ENCODE measurements around the gene DDX49. TPM values are rescaled to one million over a fixed set of nuclear protein-coding genes. Genes with fewer than 3 reads are reported as not detected.
A peak's percentile ranks its signal among the peaks of the same experiment; 100 is the strongest.

Gene DDX49
- polyA plus RNA-seq, 1 donor: 34.3 TPM

GRCh38 chr19:18960370-18960769 is 40.9 kb downstream of the DDX49 start:
- peaks cover 9% of the 10 kb centered on the region for H3K27me3 ChIP-seq (ENCODE audit: control insufficient read depth, insufficient read depth, low read length)
- no CpG with 5 or more reads among the region's 4 CpGs for WGBS (ENCODE audit: insufficient coverage, low lambda C conversion rate)
- no peaks in the 10 kb centered on the region for H3K36me3 ChIP-seq (ENCODE audit: control insufficient read depth, insufficient read depth, low read length)
- H3K27ac ChIP-seq (ENCODE audit: low read length): no peak overlapping the region
- no peaks in the 10 kb centered on the region for H3K4me1 ChIP-seq (ENCODE audit: control insufficient read depth, insufficient read depth, low read length)
- H3K4me3 ChIP-seq (ENCODE audit: low read length): no peak overlapping the region
- no peaks in the 10 kb centered on the region for H3K9me3 ChIP-seq (ENCODE audit: control insufficient read depth, low read depth, low read length)
- no peak for DNase-seq

GRCh38 chr19:18961767-18962620 is 42.5 kb downstream of the DDX49 start:
- Histone ChIP-seq H3K27ac (ENCODE audit: low read length) (no peak overlapping the region), H3K4me3 (ENCODE audit: low read length) (no peak overlapping the region), H3K36me3 (ENCODE audit: control insufficient read depth, insufficient read depth, low read length) (no peaks in the 10 kb centered on the region), H3K4me1 (ENCODE audit: control insufficient read depth, insufficient read depth, low read length) (no peaks in the 10 kb centered on the region), H3K27me3 (ENCODE audit: control insufficient read depth, insufficient read depth, low read length) (peaks cover 9% of the 10 kb centered on the region), H3K9me3 (ENCODE audit: control insufficient read depth, low read depth, low read length) (no peaks in the 10 kb centered on the region)
- peak; percentile 7 to 34 for DNase-seq
- no CpG with 5 or more reads among the region's 26 CpGs for WGBS (ENCODE audit: insufficient coverage, low lambda C conversion rate)

GRCh38 chr19:18964121-18964520 is 44.6 kb downstream of the DDX49 start:
- Histone ChIP-seq H3K27ac (ENCODE audit: low read length) (no peak overlapping the region), H3K4me3 (ENCODE audit: low read length) (no peak overlapping the region), H3K27me3 (ENCODE audit: control insufficient read depth, insufficient read depth, low read length) (peaks cover 9% of the 10 kb centered on the region), H3K9me3 (ENCODE audit: control insufficient read depth, low read depth, low read length) (no peaks in the 10 kb centered on the region), H3K36me3 (ENCODE audit: control insufficient read depth, insufficient read depth, low read length) (no peaks in the 10 kb centered on the region), H3K4me1 (ENCODE audit: control insufficient read depth, insufficient read depth, low read length) (no peaks in the 10 kb centered on the region)
- no CpG with 5 or more reads among the region's 9 CpGs for WGBS (ENCODE audit: insufficient coverage, low lambda C conversion rate)
- DNase-seq: no peak

- Histone ChIP-seq H3K27ac (ENCODE audit: low read length) (no peak overlapping the region), H3K4me1 (ENCODE audit: control insufficient read depth, insufficient read depth, low read length) (no peaks in the 10 kb centered on the region), H3K4me3 (ENCODE audit: low read length) (no peak overlapping the region), H3K27me3 (ENCODE audit: control insufficient read depth, insufficient read depth, low read length) (peaks cover 9% of the 10 kb centered on the region), H3K9me3 (ENCODE audit: control insufficient read depth, low read depth, low read length) (no peaks in the 10 kb centered on the region), H3K36me3 (ENCODE audit: control insufficient read depth, insufficient read depth, low read length) (no peaks in the 10 kb centered on the region)
- DNase-seq: no peak
- WGBS (ENCODE audit: insufficient coverage, low lambda C conversion rate): 32% methylated on average over 3 of the region's 4 CpGs
Observed at GRCh38 chr19:18966307-18966706, 46.8 kb downstream of the DDX49 start.

- Histone ChIP-seq H3K4me3 (ENCODE audit: low read length) (no peak overlapping the region), H3K36me3 (ENCODE audit: control insufficient read depth, insufficient read depth, low read length) (no peaks in the 10 kb centered on the region), H3K9me3 (ENCODE audit: control insufficient read depth, low read depth, low read length) (no peaks in the 10 kb centered on the region), H3K27ac (ENCODE audit: low read length) (peak overlapping the region; percentile 20), H3K27me3 (ENCODE audit: control insufficient read depth, insufficient read depth, low read length) (no peaks in the 10 kb centered on the region), H3K4me1 (ENCODE audit: control insufficient read depth, insufficient read depth, low read length) (no peaks in the 10 kb centered on the region)
- DNase-seq: no peak
- 80% methylated on average over 4 of the region's 11 CpGs for WGBS (ENCODE audit: insufficient coverage, low lambda C conversion rate)
Observed at GRCh38 chr19:18967358-18968146, 48.0 kb downstream of the DDX49 start.

- Histone ChIP-seq H3K4me3 (ENCODE audit: low read length) (no peak overlapping the region), H3K4me1 (ENCODE audit: control insufficient read depth, insufficient read depth, low read length) (no peaks in the 10 kb centered on the region), H3K9me3 (ENCODE audit: control insufficient read depth, low read depth, low read length) (no peaks in the 10 kb centered on the region), H3K36me3 (ENCODE audit: control insufficient read depth, insufficient read depth, low read length) (no peaks in the 10 kb centered on the region), H3K27ac (ENCODE audit: low read length) (no peak overlapping the region), H3K27me3 (ENCODE audit: control insufficient read depth, insufficient read depth, low read length) (peaks cover 2% of the 10 kb centered on the region)
- WGBS (ENCODE audit: insufficient coverage, low lambda C conversion rate): no CpG with 5 or more reads among the region's 13 CpGs
- DNase-seq: no peak
Observed at GRCh38 chr19:18969931-18970659, 50.6 kb downstream of the DDX49 start.

GRCh38 chr19:18972301-18972811 is 52.8 kb downstream of the DDX49 start:
- H3K27ac ChIP-seq (ENCODE audit: low read length): no peak overlapping the region

GRCh38 chr19:18972851-18973250 is 53.3 kb downstream of the DDX49 start:
- no peaks in the 10 kb centered on the region for H3K9me3 ChIP-seq (ENCODE audit: control insufficient read depth, low read depth, low read length)
- no CpG with 5 or more reads among the region's 5 CpGs for WGBS (ENCODE audit: insufficient coverage, low lambda C conversion rate)
- no peak overlapping the region for H3K27ac ChIP-seq (ENCODE audit: low read length)
- H3K4me3 ChIP-seq (ENCODE audit: low read length): no peak overlapping the region
- H3K36me3 ChIP-seq (ENCODE audit: control insufficient read depth, insufficient read depth, low read length): no peaks in the 10 kb centered on the region
- DNase-seq: no peak
- peaks cover 2% of the 10 kb centered on the region for H3K27me3 ChIP-seq (ENCODE audit: control insufficient read depth, insufficient read depth, low read length)
- no peaks in the 10 kb centered on the region for H3K4me1 ChIP-seq (ENCODE audit: control insufficient read depth, insufficient read depth, low read length)

More at GRCh38 chr19:18972301-18972811, 52.8 kb downstream of the DDX49 start:
- Histone ChIP-seq H3K36me3 (ENCODE audit: control insufficient read depth, insufficient read depth, low read length) (no peaks in the 10 kb centered on the region), H3K27me3 (ENCODE audit: control insufficient read depth, insufficient read depth, low read length) (peaks cover 2% of the 10 kb centered on the region), H3K4me3 (ENCODE audit: low read length) (no peak overlapping the region), H3K4me1 (ENCODE audit: control insufficient read depth, insufficient read depth, low read length) (no peaks in the 10 kb centered on the region), H3K9me3 (ENCODE audit: control insufficient read depth, low read depth, low read length) (no peaks in the 10 kb centered on the region)
- DNase-seq: no peak
- 39% methylated on average over 4 of the region's 12 CpGs for WGBS (ENCODE audit: insufficient coverage, low lambda C conversion rate)

- Histone ChIP-seq H3K9me3 (ENCODE audit: control insufficient read depth, low read depth, low read length) (no peaks in the 10 kb centered on the region), H3K27me3 (ENCODE audit: control insufficient read depth, insufficient read depth, low read length) (peaks cover 2% of the 10 kb centered on the region), H3K4me1 (ENCODE audit: control insufficient read depth, insufficient read depth, low read length) (no peaks in the 10 kb centered on the region), H3K36me3 (ENCODE audit: control insufficient read depth, insufficient read depth, low read length) (no peaks in the 10 kb centered on the region), H3K4me3 (ENCODE audit: low read length) (no peak overlapping the region), H3K27ac (ENCODE audit: low read length) (no peak overlapping the region)
- DNase-seq: no peak
- no CpG with 5 or more reads among the region's 3 CpGs for WGBS (ENCODE audit: insufficient coverage, low lambda C conversion rate)
Observed at GRCh38 chr19:18975011-18975410, 55.5 kb downstream of the DDX49 start.

GRCh38 chr19:18975869-18976268 is 56.4 kb downstream of the DDX49 start:
- no peaks in the 10 kb centered on the region for H3K9me3 ChIP-seq (ENCODE audit: control insufficient read depth, low read depth, low read length)
- no peak for DNase-seq
- 100% methylated on average over 1 of the region's 10 CpGs for WGBS (ENCODE audit: insufficient coverage, low lambda C conversion rate)
- H3K27me3 ChIP-seq (ENCODE audit: control insufficient read depth, insufficient read depth, low read length): peaks cover 2% of the 10 kb centered on the region
- no peak overlapping the region for H3K27ac ChIP-seq (ENCODE audit: low read length)
- no peaks in the 10 kb centered on the region for H3K4me1 ChIP-seq (ENCODE audit: control insufficient read depth, insufficient read depth, low read length)
- H3K36me3 ChIP-seq (ENCODE audit: control insufficient read depth, insufficient read depth, low read length): no peaks in the 10 kb centered on the region
- H3K4me3 ChIP-seq (ENCODE audit: low read length): no peak overlapping the region
